GM19240 (cell line): Measurements from ENCODE around the gene UMODL1.

Source experiments
- DNase-seq: peaks from one replicate; pipeline ENCODE4 v3.0.0; 2011; ENCODE audit warnings: low spot score; ENCODE audit not compliant: insufficient read length

UMODL1 gene

DNA sequence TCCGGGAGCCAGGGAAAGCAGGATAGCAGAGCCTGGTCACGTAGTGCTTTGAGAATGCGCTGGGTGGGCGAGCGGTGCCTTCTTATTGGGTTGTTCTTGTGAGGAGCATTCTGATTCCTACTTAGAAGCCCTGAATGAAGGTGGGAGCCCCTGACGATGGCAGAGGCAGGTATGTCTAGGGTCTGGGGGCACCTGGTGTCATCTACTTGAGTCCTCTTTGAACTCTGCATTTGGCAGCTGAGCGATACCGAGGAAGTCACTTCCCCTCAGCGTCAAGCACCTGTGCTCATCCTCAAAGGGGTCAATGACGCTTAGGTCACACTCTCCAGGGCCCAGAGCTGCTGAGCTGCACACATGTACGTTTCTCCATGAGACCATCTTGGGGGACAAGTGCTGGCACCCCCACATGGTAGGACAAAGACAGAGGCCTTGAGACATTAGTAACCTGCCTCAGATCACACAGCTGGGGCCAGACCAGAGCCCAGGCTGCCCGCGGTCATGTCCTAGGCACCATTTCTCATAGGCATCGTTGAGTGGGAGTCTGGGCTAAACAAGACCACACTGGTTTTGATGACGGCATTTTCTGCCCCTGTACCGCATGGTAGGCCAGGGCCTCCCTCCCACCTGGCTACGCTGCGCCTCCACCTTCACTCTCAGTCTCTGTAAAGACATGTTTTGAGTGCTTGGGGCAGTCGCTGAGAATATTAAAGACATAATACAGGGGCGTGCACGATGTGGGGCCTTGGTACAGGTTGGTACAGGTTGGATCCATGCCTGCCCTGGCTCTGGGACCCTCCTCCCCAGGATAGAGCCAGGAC is 78.7 kb downstream of the UMODL1 start:
- DNase-seq, result no peak

DNA sequence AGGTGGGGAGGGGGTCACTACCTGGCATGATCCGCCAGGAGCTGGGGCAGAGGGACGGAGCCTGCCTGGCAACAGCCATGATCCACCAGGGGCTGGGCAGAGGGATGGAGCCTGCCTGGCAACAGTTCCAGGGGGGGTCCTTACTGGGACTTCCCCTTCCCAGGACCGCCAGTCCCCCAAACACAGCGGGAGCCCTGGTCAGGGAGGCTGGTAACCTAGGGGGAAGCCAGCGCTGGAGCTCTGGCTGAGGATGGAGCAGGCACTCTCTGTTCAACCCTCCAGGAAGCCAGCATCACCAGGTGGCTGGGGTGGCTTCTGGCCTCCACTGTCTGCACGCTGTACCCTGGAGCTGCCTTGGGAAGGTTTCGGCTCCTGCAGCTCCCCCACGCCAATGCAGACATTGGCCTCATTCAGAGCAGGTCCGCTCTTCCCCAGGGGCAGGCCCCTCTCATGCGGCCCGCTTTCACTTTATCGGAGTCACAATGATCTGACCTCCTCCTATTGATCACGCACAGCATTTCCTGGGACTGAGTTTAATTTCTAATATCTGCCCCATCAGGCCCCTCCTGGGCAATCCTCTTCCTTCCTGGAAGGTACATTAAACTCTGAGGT is 79.5 kb downstream of the UMODL1 start:
- no peak for DNase-seq

DNA sequence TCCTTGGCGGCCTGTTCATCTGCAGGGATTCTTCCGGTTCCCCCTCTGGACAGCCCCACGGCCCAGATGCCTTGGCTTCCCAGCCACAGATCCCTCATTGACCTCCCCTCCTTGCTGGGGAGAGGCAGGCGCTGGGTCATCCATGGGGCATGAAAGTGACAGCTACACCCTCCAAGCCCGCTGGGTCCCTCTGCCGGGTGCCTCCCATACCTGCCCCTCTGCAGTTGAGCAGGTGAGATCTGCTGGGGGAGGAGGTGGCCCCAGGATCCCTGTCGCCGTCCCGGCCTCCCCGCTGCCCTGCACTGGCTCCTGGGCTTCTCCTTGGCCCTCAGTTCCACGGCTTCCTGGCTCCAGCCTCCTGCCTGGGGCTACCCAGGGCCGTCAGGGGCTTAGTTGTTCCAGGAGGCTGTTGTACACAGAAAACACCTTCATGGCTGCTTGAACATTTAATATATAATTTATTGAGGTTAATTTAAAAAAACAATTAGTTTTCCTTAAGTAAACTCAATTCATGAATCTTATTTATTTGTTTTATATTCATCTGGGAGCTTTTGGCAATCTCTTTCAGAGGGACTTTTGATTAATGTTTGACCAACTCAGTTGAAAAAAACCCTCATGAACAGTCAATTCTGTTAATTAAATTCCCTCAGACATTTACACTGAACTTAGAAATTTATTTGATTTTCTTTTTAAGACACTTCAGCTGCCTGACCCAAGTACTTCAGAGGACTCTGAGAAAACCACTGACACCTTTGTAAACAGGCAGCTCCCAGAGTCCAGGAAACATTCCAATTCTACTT is 80.2 kb downstream of the UMODL1 start:
- no peak for DNase-seq

DNA sequence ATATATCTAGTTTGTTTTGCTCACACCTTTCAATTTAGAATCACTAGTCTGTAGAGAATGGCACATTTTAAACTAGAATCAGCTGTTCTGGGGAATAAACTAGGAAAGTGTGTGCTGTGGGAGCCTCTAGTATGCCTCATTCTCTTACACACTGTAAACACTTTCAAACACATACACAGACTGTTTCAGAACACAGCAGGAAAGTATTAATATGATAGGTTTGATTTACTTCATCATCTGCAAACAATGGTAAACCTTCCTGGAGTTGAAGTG is 80.8 kb downstream of the UMODL1 start:
- no peak for DNase-seq

DNA sequence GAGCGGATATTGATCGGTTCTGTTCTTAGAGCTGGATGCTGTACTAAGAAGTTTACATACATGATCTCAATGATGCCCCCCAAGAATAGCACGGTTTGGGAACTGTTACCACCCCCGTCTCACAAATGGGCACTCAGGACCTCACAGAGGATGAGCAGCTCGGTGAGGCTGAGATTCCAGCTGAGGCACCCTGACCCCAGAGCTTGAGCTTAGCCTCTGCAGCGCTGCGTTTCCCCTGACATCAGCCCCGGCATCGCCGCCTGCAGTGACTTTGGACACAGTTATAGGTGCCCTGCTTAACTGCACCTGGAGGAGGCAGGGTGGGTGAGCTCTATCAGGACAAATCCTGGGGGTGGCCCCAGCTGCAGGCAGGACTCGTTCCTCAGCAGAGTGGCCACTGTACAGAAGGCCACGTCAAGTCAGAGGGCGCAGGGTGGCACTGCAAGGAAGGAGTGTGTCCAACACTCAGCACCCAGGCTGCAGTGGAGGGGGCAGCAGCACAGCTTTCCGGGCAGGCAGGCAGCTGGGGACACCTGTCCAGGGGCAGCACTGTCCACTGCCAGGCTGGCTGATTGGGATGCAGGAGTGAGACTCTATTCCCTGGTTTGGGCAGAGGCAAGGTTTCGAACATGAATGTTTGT is 82.0 kb downstream of the UMODL1 start:
- no peak for DNase-seq

DNA sequence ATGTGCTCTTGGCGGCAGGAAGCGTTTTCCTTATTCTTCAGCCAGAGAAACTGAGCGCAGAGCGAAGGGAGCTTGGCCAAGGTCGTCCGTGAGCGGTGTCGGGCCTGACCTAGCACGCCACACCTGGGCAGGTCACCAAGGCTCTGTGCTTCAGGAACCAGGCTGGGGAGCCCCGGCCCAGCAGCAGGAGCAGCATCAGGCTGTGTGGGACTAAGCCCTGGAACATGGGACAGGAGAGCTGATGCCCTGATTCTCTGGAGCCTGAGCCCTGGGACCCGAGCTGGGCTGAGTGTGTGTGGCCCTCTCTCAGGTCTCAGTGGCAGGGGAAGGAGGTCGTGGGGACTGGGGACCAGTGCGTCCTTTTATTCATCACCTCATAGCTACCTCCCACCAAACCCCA is 82.6 kb downstream of the UMODL1 start:
- DNase-seq, result no peak

DNA sequence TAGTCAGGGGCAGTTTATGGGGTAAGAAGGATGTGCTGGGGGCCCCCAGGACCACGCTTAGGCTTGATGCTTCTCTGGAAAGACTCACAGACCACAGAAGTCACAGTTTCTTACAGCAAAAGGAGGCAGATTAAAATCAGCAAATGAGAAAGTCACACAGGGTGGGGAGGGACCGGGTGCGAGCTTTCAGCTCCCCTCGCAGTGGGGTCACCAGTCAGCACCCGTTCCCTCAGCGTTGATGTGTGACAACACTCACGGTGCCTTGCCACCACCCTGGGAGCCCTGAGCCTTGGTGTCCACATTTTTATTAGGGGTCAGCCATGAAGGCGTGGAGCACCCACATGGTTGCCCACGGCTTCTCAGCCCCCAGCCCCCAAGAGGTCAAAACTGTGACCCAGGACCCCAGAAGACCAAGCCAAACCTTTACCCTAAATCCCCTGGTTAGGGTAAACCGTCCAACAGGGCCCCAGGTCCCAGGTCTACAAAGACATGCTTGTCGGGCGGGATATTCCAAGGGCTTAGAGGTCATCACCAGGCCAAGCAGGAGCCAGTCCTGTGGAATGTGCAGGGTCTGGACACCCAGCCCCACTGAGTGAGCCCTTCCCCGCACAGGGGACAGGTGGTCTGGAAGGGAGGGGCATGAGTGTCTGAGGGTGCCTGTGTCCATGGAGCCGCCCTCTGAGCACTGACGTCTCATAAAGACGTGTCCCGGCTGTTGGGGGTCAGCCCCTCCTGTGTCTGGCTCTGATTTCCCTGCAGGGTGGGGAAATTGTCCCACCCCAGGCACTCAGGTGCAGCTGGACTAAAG is 83.3 kb downstream of the UMODL1 start:
- no peak for DNase-seq

DNA sequence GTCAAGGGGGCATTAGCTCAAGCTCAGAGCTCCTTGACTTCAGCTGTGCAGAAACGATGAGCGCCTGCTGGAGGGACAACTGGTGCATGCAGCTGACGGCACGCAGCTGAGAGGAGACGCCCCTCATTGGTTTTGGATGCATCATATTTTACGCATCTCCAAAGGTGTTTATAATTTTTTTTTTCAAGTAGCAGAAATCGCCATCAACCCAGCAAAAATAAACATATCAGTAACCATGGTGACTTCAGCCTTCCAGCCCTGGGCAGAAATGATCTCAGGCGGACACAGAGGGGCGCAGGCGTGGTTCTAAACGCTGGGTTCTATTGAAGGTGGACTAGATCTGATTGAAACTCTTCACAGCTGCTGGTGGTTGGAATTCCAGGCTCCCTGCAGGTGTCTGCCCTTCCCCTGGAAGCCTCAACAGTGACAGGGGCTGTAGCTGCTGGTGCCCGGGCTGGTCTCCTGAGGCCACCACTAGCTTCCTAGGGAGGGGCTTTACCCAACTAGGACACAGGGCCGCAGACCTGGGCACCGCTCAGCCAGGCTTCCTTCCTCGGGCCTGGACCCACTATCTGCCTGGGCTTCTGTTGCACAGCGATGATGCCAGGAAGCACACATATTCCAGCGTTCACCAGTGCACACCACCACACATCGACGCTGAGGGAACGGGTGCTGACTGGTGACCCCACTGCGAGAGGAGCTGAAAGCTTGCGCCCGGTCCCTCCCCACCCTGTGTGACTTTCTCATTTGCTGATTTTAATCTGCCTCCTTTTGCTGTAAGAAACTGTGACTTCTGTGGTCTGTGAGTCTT is 84.1 kb downstream of the UMODL1 start:
- DNase-seq, result no peak

DNA sequence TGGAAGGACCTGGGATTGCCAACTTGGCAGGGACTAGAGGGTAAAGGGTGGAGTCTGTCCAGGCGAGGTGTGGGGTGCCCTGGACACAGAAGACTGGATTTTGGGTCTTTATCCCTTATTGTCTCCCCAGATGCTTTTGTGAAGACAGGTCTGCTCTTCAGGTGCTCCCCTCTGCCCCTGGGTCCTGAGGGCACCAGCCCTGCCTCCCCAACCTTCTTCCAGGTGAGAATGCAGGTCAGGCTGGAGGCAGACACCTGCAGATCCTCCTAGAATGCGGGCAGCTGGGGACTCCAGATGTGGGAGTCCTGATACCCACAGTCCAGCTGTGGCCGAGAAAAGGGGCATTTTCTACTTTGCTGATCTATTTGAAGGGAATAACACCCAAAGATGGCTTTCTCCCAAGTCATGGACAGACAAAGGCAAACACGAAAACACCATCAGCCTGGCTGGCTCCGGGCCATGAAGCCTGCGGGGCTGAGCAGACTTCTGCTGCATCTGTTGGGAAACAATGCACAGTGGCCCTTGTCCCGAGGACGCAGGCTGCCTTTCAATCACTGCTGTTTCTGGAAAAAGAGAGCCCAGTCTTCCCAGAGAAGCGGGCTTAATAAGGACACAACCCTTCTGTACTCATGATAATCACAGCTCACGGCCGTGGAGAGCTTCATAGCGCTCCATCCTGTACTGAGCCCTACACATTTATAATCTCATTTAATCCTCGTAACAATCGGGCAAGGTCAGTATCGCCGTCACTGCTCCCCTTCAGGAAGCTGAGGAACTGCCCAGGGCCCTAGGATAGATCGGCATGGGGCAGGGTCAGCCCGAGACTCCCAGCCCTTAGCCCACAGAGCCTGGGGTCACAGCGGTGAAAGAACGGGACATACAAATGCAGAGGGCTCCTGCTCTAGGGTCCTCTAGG is 85.8 kb downstream of the UMODL1 start:
- DNase-seq, result no peak

DNA sequence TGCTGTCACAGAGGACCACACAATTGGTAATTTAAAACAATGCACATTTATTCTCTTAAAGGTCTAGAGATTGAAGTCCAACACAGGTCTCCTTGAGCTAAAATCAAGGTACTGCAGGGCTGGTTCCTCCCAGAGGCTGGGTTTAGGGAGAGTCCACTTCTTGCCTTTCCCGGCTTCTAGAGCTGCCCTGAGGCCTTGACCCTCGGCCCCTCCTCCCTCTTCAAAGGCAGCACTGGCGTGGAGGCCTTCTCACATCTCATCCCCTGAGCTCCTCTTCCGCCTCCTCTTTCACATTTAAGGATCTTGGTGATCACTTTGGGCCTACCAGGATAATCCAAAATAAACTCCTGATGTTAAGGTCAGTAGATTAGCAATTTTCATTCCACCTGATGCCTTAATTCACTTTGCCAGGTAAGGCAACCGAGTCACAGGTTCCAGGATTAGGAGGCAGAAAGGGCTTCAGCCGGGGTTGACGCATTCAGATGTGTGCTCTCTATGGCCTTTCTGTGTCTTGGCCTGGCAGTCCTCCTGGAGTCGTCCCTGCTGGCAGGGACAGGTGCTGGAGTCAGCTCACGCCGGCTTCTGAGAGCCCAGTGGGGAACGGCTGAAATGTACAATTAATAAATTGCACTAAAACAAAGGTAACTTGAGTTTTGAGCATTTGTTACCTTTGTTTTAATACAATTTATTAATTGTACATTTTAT is 86.6 kb downstream of the UMODL1 start:
- no peak for DNase-seq

DNA sequence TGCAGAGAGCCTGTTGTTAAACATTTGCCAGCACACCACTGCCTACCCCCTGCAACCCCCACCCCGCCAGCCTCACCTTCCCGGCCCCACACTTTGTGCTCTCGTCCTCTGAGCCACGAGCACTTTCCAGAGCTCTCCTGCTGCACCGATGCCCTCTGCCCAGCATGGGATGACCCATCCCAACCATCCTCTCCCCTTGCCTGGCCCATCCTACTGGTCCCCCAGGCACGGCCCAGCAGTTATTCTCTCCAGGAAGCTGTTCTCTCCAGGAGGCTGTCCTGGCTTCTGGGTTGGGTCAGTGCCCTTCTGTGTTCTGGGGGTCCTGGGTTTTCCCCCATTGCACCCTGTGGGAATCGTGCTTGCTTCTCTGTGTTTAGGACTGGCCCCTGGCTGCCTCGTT is 87.7 kb downstream of the UMODL1 start:
- no peak for DNase-seq

DNA sequence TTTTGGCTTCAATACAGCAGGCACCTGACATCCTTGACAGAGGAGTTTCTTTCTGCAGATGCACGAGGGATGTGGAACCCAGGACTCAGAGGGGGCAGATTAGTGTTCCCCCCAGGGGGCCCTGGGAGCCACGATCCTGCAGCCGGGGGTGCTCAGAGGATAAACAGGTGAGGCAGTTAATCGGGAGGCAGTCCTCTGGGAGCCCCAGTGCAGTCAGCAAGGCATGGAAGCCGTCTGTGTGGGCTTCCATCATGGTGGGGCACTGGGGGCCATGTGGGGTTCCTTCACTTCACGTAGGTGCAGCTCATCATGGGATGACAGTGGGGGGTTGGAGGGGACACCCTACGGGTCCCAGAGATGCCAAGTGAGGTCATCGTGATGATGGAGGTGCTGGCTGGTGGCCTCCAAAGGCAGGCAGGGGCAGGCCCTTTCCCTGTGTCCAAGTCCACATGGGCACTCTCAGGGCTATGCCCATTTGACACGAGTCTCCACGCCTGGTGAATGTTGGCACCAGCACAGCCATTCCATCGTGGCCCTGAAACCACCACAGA is 88.5 kb downstream of the UMODL1 start:
- DNase-seq, result no peak

DNA sequence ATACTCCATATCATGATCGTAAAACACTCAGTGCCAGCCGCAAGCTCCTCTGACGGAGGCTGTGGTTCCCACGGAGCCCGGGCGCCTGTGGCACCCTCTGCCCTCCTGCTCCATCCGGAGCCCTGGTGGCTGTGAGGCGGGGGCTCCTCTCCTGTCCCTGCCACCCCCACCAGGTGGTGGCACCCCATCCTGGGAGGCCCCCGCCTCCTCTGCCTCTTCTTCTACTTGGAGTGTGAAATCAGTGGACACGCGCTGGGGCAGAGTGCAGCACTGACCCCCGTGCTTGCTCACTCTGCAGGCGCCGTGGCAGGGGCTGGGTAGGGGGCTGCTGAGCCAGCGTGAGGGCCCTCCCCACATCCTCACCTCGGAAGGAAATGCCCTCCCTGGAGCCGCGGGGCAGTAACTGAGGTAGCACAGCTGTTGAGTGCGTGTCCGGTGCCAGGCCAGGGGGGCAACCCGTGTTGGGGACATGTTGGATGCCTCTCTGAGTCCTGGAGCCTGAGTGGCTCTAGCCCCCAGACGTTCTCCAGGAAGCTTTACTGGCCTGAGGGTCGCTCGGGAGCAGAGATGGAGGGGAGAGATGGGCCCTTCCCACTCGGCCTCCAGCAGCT is 89.1 kb downstream of the UMODL1 start:
- no peak for DNase-seq

DNA sequence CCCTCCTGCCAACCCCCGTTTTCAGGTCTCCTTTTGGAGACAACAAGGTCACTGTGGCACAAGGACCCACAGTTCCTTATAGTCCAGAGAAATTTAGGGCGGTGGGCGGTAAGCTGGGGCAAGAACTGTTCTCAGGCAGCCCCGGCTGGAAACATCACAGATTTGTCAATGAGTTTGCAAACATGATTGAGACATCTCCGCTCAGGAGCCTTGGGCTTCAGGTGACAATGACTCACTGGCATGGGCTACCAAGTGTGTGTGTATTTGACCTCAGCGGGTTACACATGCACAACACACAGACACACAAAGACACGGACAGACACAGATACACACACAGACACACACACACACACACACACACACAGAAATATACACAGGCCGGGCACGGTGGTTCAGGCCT is 89.6 kb downstream of the UMODL1 start:
- DNase-seq, result no peak

DNA sequence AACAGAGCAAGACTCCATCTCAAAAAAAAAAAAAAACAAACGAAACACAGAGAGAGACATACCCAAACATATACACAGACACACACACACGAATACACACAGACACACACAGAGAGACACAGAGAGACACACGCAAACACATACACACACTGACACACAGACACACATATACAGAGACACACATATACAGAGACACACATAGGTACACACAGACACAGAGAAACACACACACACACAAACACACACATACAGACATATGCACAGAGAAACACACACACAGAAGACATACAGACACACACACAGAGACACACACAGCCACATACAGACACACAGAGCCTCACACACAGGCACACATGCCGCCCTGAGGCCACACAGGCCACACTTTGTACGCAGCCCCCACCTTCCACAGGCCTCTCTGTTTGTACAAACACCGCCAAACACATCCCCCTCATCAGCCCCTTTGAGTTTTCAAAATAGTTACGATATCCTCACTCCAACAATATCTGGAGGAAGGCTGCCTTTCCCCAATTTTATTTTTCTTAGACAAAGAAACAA is 90.4 kb downstream of the UMODL1 start:
- no peak for DNase-seq

DNA sequence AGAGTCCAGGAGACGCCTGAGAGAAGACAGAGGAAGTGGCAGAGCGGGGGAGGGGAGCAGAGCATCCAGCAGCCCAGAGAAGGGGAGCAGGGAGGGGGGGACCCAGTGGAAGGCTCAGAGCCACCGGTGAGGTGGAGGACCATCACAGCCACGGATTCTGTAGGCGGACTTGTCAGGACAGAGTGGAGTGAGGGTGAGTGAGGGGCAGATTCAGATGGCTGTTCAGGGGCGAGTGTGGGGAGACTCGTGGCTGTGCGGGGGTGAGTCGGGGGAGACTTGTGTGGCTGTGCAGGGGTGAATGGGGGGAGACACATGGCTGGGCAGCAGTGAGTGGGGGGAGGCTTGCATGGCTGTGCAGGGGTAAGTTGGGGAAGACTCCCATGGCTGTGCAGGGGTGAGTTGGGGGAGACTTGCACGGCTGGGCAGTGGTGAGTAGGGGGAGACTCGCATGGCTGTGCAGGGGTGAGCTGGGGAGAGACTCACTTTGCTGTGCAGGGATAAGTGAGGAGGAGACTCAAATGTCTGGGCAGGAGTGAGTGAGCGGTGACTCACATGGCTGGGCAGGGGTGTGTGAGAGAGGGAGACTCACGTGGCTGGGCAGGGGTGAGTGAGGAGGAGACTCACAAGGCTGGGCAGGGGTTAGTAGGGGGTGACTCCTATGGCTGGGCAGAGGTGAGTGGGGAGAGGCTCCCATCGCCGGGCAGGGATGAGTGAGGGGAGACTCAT is 91.0 kb downstream of the UMODL1 start:
- DNase-seq, result no peak
